ENCODE data around the gene MITF. TPM values are rescaled to one million over a fixed set of nuclear protein-coding genes. Genes with fewer than 3 reads are reported as not detected.

The MITF gene
- total and polyA plus RNA-seq, 3 experiments from 2014 or later, result 0.38 to 0.81 TPM; not detected in 1

GRCh38 chr3:69719587-69720122, 19.6 kb upstream of the MITF start:
- Mint-ChIP-seq H3K9me3 (peaks cover 0 to 8% (median 2%) of the 10 kb centered on the region in 5 donors), H3K27ac (no peak overlapping the region), H3K36me3 (no peaks in the 10 kb centered on the region), H3K4me3 (no peak overlapping the region), H3K4me1 (no peaks in the 10 kb centered on the region), H3K27me3 (peaks cover 2 to 5% of the 10 kb centered on the region in 2 donors)
- no peak for DNase-seq
- no peaks in the 10 kb centered on the region for H3K36me3 ChIP-seq (ENCODE audit: insufficient read depth, low read length)
- H3K27ac ChIP-seq (ENCODE audit: low read depth, low read length), result peak overlapping the region; percentile 38
- no peak overlapping the region for H3K4me3 ChIP-seq (ENCODE audit: low read length)
- H3K4me1 ChIP-seq (ENCODE audit: insufficient read depth, low read length), result no peaks in the 10 kb centered on the region
- no peaks in the 10 kb centered on the region for H3K27me3 ChIP-seq (ENCODE audit: insufficient read depth, low read length, poor library complexity, severe bottlenecking)
- CTCF ChIA-PET, result no interaction called here
- POLR2A ChIA-PET, result no interaction called here
- no peaks in the 10 kb centered on the region for H3K9me3 ChIP-seq (ENCODE audit: low read length)

- Histone ChIP-seq H3K36me3 (ENCODE audit: insufficient read depth, low read length) (no peaks in the 10 kb centered on the region), H3K4me1 (ENCODE audit: insufficient read depth, low read length) (no peaks in the 10 kb centered on the region), H3K9me3 (ENCODE audit: low read length) (no peaks in the 10 kb centered on the region), H3K27me3 (ENCODE audit: insufficient read depth, low read length, poor library complexity, severe bottlenecking) (no peaks in the 10 kb centered on the region), H3K27ac (ENCODE audit: low read depth, low read length) (no peak overlapping the region), H3K4me3 (ENCODE audit: low read length) (no peak overlapping the region)
- ChIA-PET CTCF (no interaction called here), POLR2A (no interaction called here)
- Mint-ChIP-seq H3K9me3 (peaks cover 0 to 8% (median 0%) of the 10 kb centered on the region in 5 donors), H3K27me3 (peaks cover 2 to 5% of the 10 kb centered on the region in 2 donors), H3K4me1 (no peaks in the 10 kb centered on the region), H3K27ac (no peak overlapping the region), H3K4me3 (no peak overlapping the region), H3K36me3 (no peaks in the 10 kb centered on the region)
- DNase-seq, result no peak
These were observed 18.4 kb upstream of the MITF start for GRCh38 chr3:69720824-69721223.

- CTCF ChIA-PET, result no interaction called here
- H3K9me3 Mint-ChIP-seq, result peaks cover 0 to 6% (median 0%) of the 10 kb centered on the region in 5 donors
- no peaks in the 10 kb centered on the region for H3K4me1 Mint-ChIP-seq
- H3K9me3 ChIP-seq (ENCODE audit: low read length), result no peaks in the 10 kb centered on the region
- no peaks in the 10 kb centered on the region for H3K4me1 ChIP-seq (ENCODE audit: insufficient read depth, low read length)
- H3K27me3 ChIP-seq (ENCODE audit: insufficient read depth, low read length, poor library complexity, severe bottlenecking), result no peaks in the 10 kb centered on the region
- DNase-seq, result no peak
- H3K27ac Mint-ChIP-seq, result no peak overlapping the region
- no peak overlapping the region for H3K4me3 Mint-ChIP-seq
- no peak overlapping the region for H3K27ac ChIP-seq (ENCODE audit: low read depth, low read length)
- H3K4me3 ChIP-seq (ENCODE audit: low read length), result no peak overlapping the region
- no peaks in the 10 kb centered on the region for H3K36me3 ChIP-seq (ENCODE audit: insufficient read depth, low read length)
- peaks cover 2 to 5% of the 10 kb centered on the region in 2 donors for H3K27me3 Mint-ChIP-seq
- POLR2A ChIA-PET, result no interaction called here
- no peaks in the 10 kb centered on the region for H3K36me3 Mint-ChIP-seq
These were observed 15.9 kb upstream of the MITF start for GRCh38 chr3:69723389-69723788.

DNA sequence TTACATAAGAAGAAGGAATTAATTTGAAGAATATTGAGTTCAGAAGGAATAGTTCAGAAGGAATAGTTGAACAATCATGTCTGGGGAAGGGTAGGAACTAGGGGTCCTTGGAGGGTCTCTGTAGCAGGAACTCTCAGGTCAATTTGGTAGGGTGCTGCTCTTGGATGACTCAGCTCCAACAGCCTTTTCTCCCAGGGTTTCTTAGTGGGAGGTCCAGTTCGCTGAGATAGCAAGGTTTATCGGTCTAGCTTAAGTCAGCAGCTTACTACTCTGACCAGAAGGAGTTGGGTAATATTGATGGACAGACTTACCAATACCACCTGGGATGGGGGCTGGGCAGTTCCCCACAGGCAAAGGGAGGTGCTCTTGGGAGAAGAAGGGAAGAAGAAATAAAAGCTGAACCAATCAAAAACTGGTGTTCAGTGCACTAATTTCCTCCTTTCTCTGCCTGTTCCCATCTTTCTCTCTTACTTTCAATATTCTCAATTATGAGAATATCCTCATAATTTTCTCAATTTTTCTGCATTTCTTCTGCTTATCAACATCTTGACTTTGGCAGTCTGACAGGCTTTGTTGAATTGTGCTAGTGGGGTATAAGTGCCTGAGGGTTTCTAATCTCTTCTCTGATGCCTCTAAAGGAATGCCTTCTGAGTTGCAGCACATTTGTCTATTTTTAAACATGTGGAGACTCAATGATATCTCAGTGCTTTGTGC, 14.4 kb upstream of the MITF start:
- H3K4me3 Mint-ChIP-seq, result no peak overlapping the region
- Histone ChIP-seq H3K27ac (ENCODE audit: low read depth, low read length) (peak overlapping the region; percentile 21), H3K4me1 (ENCODE audit: insufficient read depth, low read length) (no peaks in the 10 kb centered on the region), H3K4me3 (ENCODE audit: low read length) (no peak overlapping the region), H3K27me3 (ENCODE audit: insufficient read depth, low read length, poor library complexity, severe bottlenecking) (no peaks in the 10 kb centered on the region), H3K36me3 (ENCODE audit: insufficient read depth, low read length) (no peaks in the 10 kb centered on the region), H3K9me3 (ENCODE audit: low read length) (no peaks in the 10 kb centered on the region)
- ChIA-PET CTCF (no interaction called here), POLR2A (no interaction called here)
- H3K9me3 Mint-ChIP-seq, result peaks cover 0 to 5% (median 1%) of the 10 kb centered on the region in 5 donors
- H3K36me3 Mint-ChIP-seq, result no peaks in the 10 kb centered on the region
- DNase-seq, result no peak
- H3K4me1 Mint-ChIP-seq, result no peaks in the 10 kb centered on the region
- no peak overlapping the region for H3K27ac Mint-ChIP-seq
- peaks cover 0 to 2% of the 10 kb centered on the region in 2 donors for H3K27me3 Mint-ChIP-seq

- Mint-ChIP-seq H3K36me3 (no peaks in the 10 kb centered on the region), H3K4me1 (no peaks in the 10 kb centered on the region), H3K27ac (no peak overlapping the region), H3K27me3 (no peaks in the 10 kb centered on the region), H3K9me3 (peaks cover 0 to 4% (median 0%) of the 10 kb centered on the region in 5 donors), H3K4me3 (no peak overlapping the region)
- no peaks in the 10 kb centered on the region for H3K4me1 ChIP-seq (ENCODE audit: insufficient read depth, low read length)
- no peak overlapping the region for H3K4me3 ChIP-seq (ENCODE audit: low read length)
- CTCF ChIA-PET, result no interaction called here
- DNase-seq, result no peak
- no peaks in the 10 kb centered on the region for H3K36me3 ChIP-seq (ENCODE audit: insufficient read depth, low read length)
- no peaks in the 10 kb centered on the region for H3K9me3 ChIP-seq (ENCODE audit: low read length)
- no peak overlapping the region for H3K27ac ChIP-seq (ENCODE audit: low read depth, low read length)
- POLR2A ChIA-PET, result no interaction called here
- H3K27me3 ChIP-seq (ENCODE audit: insufficient read depth, low read length, poor library complexity, severe bottlenecking), result no peaks in the 10 kb centered on the region
These were observed 13.2 kb upstream of the MITF start for GRCh38 chr3:69725994-69726571.

DNA sequence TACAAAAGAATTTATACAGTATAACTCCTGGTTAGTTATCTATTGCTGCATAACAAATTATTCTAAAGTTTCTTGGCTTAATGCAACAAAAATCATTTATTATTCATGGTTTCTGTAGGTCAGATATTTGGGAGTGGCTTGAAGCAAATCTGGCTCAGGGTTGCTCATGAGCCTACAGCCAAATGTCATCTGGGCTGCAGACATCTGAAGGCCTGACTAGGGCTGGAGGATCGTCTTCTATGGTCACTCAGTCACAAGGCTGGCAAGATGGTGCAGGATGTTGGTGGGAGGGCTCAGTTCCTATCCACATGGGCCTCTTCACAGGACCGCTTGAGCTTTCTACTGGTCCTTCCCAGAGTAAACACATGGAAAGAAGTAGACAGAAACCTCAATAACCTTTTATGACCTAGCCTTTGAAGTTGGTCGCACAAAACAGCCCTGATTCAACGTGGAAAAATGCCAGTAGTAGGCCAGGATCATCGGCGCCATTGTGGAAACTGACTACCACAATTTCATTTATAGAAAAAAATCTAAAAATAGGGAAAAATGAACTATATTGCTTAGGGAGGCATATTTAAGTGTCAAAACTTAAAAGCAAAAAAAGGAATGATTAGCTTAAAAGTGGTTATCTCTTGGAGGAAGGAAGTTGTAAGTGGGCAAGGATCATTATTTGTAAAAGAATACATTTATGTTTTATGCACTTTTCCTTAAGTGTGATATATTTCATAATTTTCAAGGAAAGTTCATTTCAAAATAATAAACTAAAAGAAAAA, 9.9 kb upstream of the MITF start:
- Mint-ChIP-seq H3K9me3 (peaks cover 0 to 1% (median 0%) of the 10 kb centered on the region in 5 donors), H3K4me1 (no peaks in the 10 kb centered on the region), H3K4me3 (no peak overlapping the region), H3K27me3 (no peaks in the 10 kb centered on the region), H3K27ac (no peak overlapping the region), H3K36me3 (no peaks in the 10 kb centered on the region)
- Histone ChIP-seq H3K27me3 (ENCODE audit: insufficient read depth, low read length, poor library complexity, severe bottlenecking) (no peaks in the 10 kb centered on the region), H3K9me3 (ENCODE audit: low read length) (no peaks in the 10 kb centered on the region), H3K27ac (ENCODE audit: low read depth, low read length) (no peak overlapping the region), H3K36me3 (ENCODE audit: insufficient read depth, low read length) (no peaks in the 10 kb centered on the region), H3K4me1 (ENCODE audit: insufficient read depth, low read length) (no peaks in the 10 kb centered on the region), H3K4me3 (ENCODE audit: low read length) (no peak overlapping the region)
- CTCF ChIA-PET, result no interaction called here
- DNase-seq, result no peak
- POLR2A ChIA-PET, result no interaction called here

GRCh38 chr3:69731080-69731479, 8.2 kb upstream of the MITF start:
- Histone ChIP-seq H3K4me1 (ENCODE audit: insufficient read depth, low read length) (no peaks in the 10 kb centered on the region), H3K4me3 (ENCODE audit: low read length) (no peak overlapping the region), H3K36me3 (ENCODE audit: insufficient read depth, low read length) (no peaks in the 10 kb centered on the region), H3K27ac (ENCODE audit: low read depth, low read length) (no peak overlapping the region), H3K27me3 (ENCODE audit: insufficient read depth, low read length, poor library complexity, severe bottlenecking) (no peaks in the 10 kb centered on the region), H3K9me3 (ENCODE audit: low read length) (no peaks in the 10 kb centered on the region)
- Mint-ChIP-seq H3K4me3 (no peak overlapping the region), H3K27ac (no peak overlapping the region), H3K27me3 (peaks cover 2 to 7% of the 10 kb centered on the region in 2 donors), H3K9me3 (peaks cover 0 to 1% (median 0%) of the 10 kb centered on the region in 5 donors), H3K4me1 (no peaks in the 10 kb centered on the region), H3K36me3 (no peaks in the 10 kb centered on the region)
- CTCF ChIA-PET, result no interaction called here
- DNase-seq, result no peak
- POLR2A ChIA-PET, result no interaction called here

GRCh38 chr3:69735893-69736292, 3.4 kb upstream of the MITF start:
- ChIA-PET POLR2A (no interaction called here), CTCF (no interaction called here)
- Mint-ChIP-seq H3K27ac (no peak overlapping the region), H3K36me3 (no peaks in the 10 kb centered on the region), H3K9me3 (peaks cover 0 to 5% (median 3%) of the 10 kb centered on the region in 5 donors), H3K4me3 (no peak overlapping the region), H3K27me3 (peaks cover 23 to 47% of the 10 kb centered on the region in 2 donors), H3K4me1 (peaks cover 0 to 9% (median 5%) of the 10 kb centered on the region in 3 donors)
- Histone ChIP-seq H3K36me3 (ENCODE audit: insufficient read depth, low read length) (no peaks in the 10 kb centered on the region), H3K9me3 (ENCODE audit: low read length) (no peaks in the 10 kb centered on the region), H3K4me1 (ENCODE audit: insufficient read depth, low read length) (no peaks in the 10 kb centered on the region), H3K27me3 (ENCODE audit: insufficient read depth, low read length, poor library complexity, severe bottlenecking) (no peaks in the 10 kb centered on the region), H3K4me3 (ENCODE audit: low read length) (no peak overlapping the region), H3K27ac (ENCODE audit: low read depth, low read length) (no peak overlapping the region)
- no peak for DNase-seq
